ENCODE data around the gene HADHA. TPM values are rescaled to one million over a fixed set of nuclear protein-coding genes. Genes with fewer than 3 reads are reported as not detected.
A peak's percentile ranks its signal among the peaks of the same experiment; 100 is the strongest.

Gene HADHA
- total RNA-seq (ENCODE audit: low replicate concordance) = 98.9 and 120 TPM in 2 replicates

- Histone ChIP-seq H4K20me1 (ENCODE audit: low read depth) (peaks cover 4% of the 10 kb centered on the region), H3K36me3 (no peaks in the 10 kb centered on the region), H3F3A (ENCODE audit: low read depth) (peaks cover 15% of the 10 kb centered on the region), H3K4me1 (peaks cover 7% of the 10 kb centered on the region), H3K4me3 (peak within 1 kb of the TSS; percentile 88), H3K27me3 (no peaks in the 10 kb centered on the region), H2AFZ (replicated peaks) (peak within 1 kb of the TSS; percentile 45), H3K9ac (peak within 1 kb of the TSS; percentile 63), H3K9me3 (ENCODE audit: low read depth) (no peaks in the 10 kb centered on the region), H3K4me2 (peak within 1 kb of the TSS; percentile 87), H3K27ac (peak within 1 kb of the TSS; percentile 95), H3K79me2 (ENCODE audit: low read depth) (peaks cover 93% of the 10 kb centered on the region)
- H3K27me3 Mint-ChIP-seq (ENCODE audit: insufficient read depth, low read depth) = peaks cover 2% of the 10 kb centered on the region
- H3K4me3 Mint-ChIP-seq = peak within 1 kb of the TSS; percentile 100
- H3K36me3 Mint-ChIP-seq = no peaks in the 10 kb centered on the region
- DNase-seq (ENCODE audit: low spot score) = peak; percentile 94
- H3K4me1 Mint-ChIP-seq = peaks cover 42% of the 10 kb centered on the region
- peak within 1 kb of the TSS; percentile 100 for H3K27ac Mint-ChIP-seq
- no peak for TF ChIP-seq EZH2phosphoT487 (IDR thresholded peaks at IDR 0.05)
- peak; percentile 31 for TF ChIP-seq CTCF (IDR thresholded peaks at IDR 0.05)
- H3K9me3 Mint-ChIP-seq = peaks cover 2% of the 10 kb centered on the region
Measured at GRCh38 chr2:26244309-26245230, at the start of gene HADHA, which contains the start of gene HADHB. Gene HADHA (minus strand): TSS chr2:26244632. CDS start chr2:26244596, 36 bp downstream. Gene HADHB (plus strand): TSS chr2:26244939. CDS start chr2:26254255, 9,316 bp downstream.

- no peaks in the 10 kb centered on the region for H3K9me3 ChIP-seq (ENCODE audit: low read depth)
- H4K20me1 ChIP-seq (ENCODE audit: low read depth) = no peaks in the 10 kb centered on the region
- DNase-seq (ENCODE audit: low spot score) = no peak
- no peak overlapping the region for H3K9ac ChIP-seq
- Mint-ChIP-seq H3K36me3 (peaks cover 4% of the 10 kb centered on the region), H3K27ac (peak overlapping the region; percentile 17), H3K4me3 (no peak overlapping the region), H3K4me1 (peaks cover 13% of the 10 kb centered on the region), H3K9me3 (no peaks in the 10 kb centered on the region), H3K27me3 (ENCODE audit: insufficient read depth, low read depth) (peaks cover 6% of the 10 kb centered on the region)
- H2AFZ ChIP-seq (replicated peaks) = no peak overlapping the region
- H3K4me1 ChIP-seq = peaks cover 6% of the 10 kb centered on the region
- TF ChIP-seq EZH2 (IDR thresholded peaks at IDR 0.05) (no peak), CTCF (IDR thresholded peaks at IDR 0.05) (no peak), EZH2phosphoT487 (IDR thresholded peaks at IDR 0.05) (no peak)
- H3K79me2 ChIP-seq (ENCODE audit: low read depth) = no peaks in the 10 kb centered on the region
- H3F3A ChIP-seq (ENCODE audit: low read depth) = peaks cover 8% of the 10 kb centered on the region
- H3K36me3 ChIP-seq = no peaks in the 10 kb centered on the region
- no peak overlapping the region for H3K4me3 ChIP-seq
- no peak overlapping the region for H3K27ac ChIP-seq
- no peak overlapping the region for H3K4me2 ChIP-seq
- peaks cover 5% of the 10 kb centered on the region for H3K27me3 ChIP-seq
Measured at GRCh38 chr2:26292646-26293045, 48.2 kb upstream of the HADHA start.

- Mint-ChIP-seq H3K4me3 (no peak overlapping the region), H3K4me1 (peaks cover 6% of the 10 kb centered on the region), H3K27ac (no peak overlapping the region), H3K27me3 (ENCODE audit: insufficient read depth, low read depth) (peaks cover 2% of the 10 kb centered on the region), H3K9me3 (no peaks in the 10 kb centered on the region), H3K36me3 (peaks cover 11% of the 10 kb centered on the region)
- H3K4me1 ChIP-seq = no peaks in the 10 kb centered on the region
- H3K27me3 ChIP-seq = no peaks in the 10 kb centered on the region
- no peak overlapping the region for H3K27ac ChIP-seq
- no peak for TF ChIP-seq EZH2 (IDR thresholded peaks at IDR 0.05)
- TF ChIP-seq EZH2phosphoT487 (IDR thresholded peaks at IDR 0.05) = no peak
- TF ChIP-seq CTCF (IDR thresholded peaks at IDR 0.05) = no peak
- H4K20me1 ChIP-seq (ENCODE audit: low read depth) = no peaks in the 10 kb centered on the region
- H3K4me2 ChIP-seq = no peak overlapping the region
- no peaks in the 10 kb centered on the region for H3K79me2 ChIP-seq (ENCODE audit: low read depth)
- H3K9ac ChIP-seq = no peak overlapping the region
- H3K4me3 ChIP-seq = no peak overlapping the region
- H3K36me3 ChIP-seq = no peaks in the 10 kb centered on the region
- H3F3A ChIP-seq (ENCODE audit: low read depth) = no peaks in the 10 kb centered on the region
- DNase-seq (ENCODE audit: low spot score) = no peak
- H2AFZ ChIP-seq (replicated peaks) = no peak overlapping the region
- H3K9me3 ChIP-seq (ENCODE audit: low read depth) = no peaks in the 10 kb centered on the region
Measured at GRCh38 chr2:26290001-26290400, 45.6 kb upstream of the HADHA start.
